ENCODE results near the gene SEPTIN6.
"Not testable (repeated sequence)": the region's sequence is repeated elsewhere in the genome, so short reads cannot be mapped to it uniquely, and the experiment has no call there.

Gene SEPTIN6

DNA sequence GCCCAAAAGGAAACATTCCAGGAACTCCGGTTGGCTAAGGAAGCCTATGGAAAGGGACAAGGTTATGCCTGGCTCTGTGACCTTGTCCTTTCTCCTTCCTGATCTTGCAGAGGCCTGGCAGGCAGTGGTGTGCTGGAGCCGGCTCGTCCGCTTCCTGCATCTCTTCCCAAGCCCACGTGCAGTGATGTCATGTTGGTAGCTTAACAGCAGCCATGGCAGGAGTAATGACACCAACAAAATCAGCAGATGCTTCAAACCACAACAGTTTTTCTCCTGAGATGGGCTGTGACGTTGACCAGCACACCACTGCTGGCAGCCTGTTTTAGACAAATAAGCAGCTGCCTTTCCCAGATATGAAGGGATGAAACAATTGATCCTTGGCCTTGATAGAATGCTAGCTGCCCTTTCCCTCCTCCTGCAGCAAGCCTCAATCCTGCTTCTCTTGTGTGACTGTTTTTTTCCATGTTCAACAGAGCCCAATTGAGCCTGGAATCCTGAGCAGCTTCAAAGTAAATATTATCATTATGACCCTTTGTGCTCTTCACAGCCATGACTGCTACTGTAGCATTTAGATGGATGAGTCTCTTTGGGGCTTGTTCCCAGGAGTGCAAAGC lies 23.4 kb downstream of the SEPTIN6 start:
- Histone ChIP-seq H3K9ac (ENCODE audit: low read depth, low read length) (no peak overlapping the region; the same call in 1 of the 2 replicates), H3K27ac (ENCODE audit: low read length) (no peak overlapping the region), H3K9me3 (ENCODE audit: insufficient read depth, low read depth, low read length) (no peaks in the 10 kb centered on the region), H3K4me1 (ENCODE audit: insufficient read depth, low read length) (no peaks in the 10 kb centered on the region), H3K27me3 (ENCODE audit: insufficient read depth, low read length) (no peaks in the 10 kb centered on the region), H3K4me3 (ENCODE audit: low read length) (no peak overlapping the region), H3K36me3 (ENCODE audit: insufficient read depth, low read depth, low read length) (no peaks in the 10 kb centered on the region)

DNA sequence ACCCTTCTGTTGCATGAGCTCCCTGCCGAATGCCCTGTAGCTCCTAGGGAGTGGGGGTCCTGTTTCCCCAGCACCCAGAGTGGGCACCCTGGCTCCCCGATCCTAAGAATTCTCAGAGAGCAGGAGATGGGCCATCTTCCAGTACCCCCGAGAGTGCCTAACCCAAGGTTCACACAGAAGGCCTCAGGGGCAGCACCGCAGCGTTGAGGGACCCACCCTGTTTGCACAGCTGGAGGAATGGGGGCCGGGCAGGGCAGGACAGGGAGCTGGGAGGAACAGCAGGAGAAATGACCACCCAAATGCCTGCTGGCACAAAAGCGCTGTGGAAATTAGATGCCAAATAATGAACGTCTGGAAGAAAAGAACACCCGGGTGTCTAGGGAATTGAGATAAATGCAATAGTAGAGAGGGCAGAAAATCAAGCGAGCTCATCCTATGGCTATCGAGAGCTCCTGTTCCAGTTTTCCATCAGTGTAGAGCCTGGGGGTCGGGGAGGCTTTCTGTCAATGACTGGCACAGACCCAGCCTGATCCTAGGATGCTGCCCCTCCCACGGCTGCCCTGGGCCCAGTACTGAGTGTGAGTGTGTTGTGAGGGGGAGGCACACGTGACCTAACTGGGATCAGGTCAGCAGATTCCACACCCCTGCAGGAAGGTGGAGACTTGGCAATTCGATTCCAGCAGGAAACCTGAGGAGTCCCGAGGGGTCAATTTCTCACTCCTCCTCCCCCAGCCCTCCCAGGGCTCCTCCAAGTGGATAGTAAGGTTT lies 25.7 kb downstream of the SEPTIN6 start:
- Histone ChIP-seq H3K9ac (ENCODE audit: low read depth, low read length) (no peak overlapping the region), H3K27me3 (ENCODE audit: insufficient read depth, low read length) (no peaks in the 10 kb centered on the region), H3K9me3 (ENCODE audit: insufficient read depth, low read depth, low read length) (no peaks in the 10 kb centered on the region), H3K4me3 (ENCODE audit: low read length) (no peak overlapping the region), H3K27ac (ENCODE audit: low read length) (no peak overlapping the region), H3K4me1 (ENCODE audit: insufficient read depth, low read length) (no peaks in the 10 kb centered on the region), H3K36me3 (ENCODE audit: insufficient read depth, low read depth, low read length) (no peaks in the 10 kb centered on the region)

DNA sequence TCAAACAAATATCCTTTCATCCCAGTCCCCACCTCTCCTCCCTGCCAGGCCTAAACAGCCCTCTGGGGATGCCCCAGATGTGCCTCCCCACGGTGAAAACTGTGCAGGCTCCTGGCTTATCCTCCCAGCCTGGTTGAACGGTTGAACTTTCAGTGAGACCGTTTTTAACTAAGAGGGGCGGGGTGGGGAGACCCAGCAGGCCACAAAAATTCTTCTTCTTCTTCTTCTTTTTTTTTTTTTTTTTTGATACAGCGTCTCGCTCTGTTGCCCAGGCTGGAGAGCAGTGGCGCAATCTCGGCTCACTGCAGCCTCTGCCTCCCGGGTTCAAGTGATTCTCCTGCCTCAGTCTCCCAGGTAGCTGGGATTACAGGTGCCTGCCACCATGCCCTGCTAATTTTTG lies 28.1 kb downstream of the SEPTIN6 start:
- not testable (repeated sequence) for H3K36me3 ChIP-seq (ENCODE audit: insufficient read depth, low read depth, low read length); H3K4me1 ChIP-seq (ENCODE audit: insufficient read depth, low read length); H3K9ac ChIP-seq (ENCODE audit: low read depth, low read length); H3K4me3 ChIP-seq (ENCODE audit: low read length); H3K27me3 ChIP-seq (ENCODE audit: insufficient read depth, low read length); H3K9me3 ChIP-seq (ENCODE audit: insufficient read depth, low read depth, low read length); H3K27ac ChIP-seq (ENCODE audit: low read length)

DNA sequence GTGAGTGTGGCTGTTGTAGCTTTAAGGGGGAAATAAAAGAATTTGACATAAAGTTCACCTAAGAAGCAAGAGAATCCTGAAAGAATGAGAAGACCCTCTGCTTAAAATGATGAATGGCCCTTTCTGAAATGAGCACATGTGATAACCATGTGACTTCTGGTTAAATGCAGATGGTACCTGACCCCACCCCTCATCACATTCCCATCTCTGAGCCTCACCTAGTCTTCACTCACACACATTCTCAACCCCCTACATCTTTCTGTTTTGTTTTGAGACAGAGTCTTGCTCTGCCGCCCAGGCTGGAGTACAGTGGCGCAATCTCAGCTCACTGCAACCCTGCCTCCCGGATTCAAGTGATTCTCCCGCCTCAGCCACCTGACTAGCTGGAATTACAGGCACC lies 31.5 kb downstream of the SEPTIN6 start:
- Histone ChIP-seq H3K4me1 (ENCODE audit: insufficient read depth, low read length) (no peaks in the 10 kb centered on the region), H3K9me3 (ENCODE audit: insufficient read depth, low read depth, low read length) (no peaks in the 10 kb centered on the region), H3K4me3 (ENCODE audit: low read length) (no peak overlapping the region), H3K27me3 (ENCODE audit: insufficient read depth, low read length) (no peaks in the 10 kb centered on the region), H3K27ac (ENCODE audit: low read length) (no peak overlapping the region), H3K36me3 (ENCODE audit: insufficient read depth, low read depth, low read length) (no peaks in the 10 kb centered on the region), H3K9ac (ENCODE audit: low read depth, low read length) (no peak overlapping the region)

DNA sequence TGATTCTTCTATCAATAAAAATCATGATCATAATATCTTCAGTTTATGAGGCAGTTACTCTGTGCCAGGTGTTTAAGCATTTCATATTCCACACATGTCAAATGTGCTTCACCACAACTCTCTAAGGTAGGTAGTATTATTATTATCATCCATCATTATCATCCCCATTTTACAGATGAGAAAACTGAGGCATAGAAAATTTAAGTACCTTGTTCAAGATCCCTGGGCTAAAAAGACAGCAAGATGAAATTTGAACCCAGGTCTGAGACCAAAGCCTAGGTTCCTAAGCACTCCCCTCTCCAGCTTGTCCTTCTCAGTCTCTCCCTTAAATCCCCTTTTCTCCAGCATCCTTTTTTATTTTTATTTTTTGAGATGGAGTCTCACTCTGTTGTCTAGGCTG lies 33.4 kb downstream of the SEPTIN6 start:
- Histone ChIP-seq H3K9ac (ENCODE audit: low read depth, low read length) (no peak overlapping the region), H3K4me3 (ENCODE audit: low read length) (no peak overlapping the region), H3K36me3 (ENCODE audit: insufficient read depth, low read depth, low read length) (no peaks in the 10 kb centered on the region), H3K4me1 (ENCODE audit: insufficient read depth, low read length) (no peaks in the 10 kb centered on the region; the same call in 1 of the 2 replicates), H3K27me3 (ENCODE audit: insufficient read depth, low read length) (no peaks in the 10 kb centered on the region), H3K9me3 (ENCODE audit: insufficient read depth, low read depth, low read length) (no peaks in the 10 kb centered on the region), H3K27ac (ENCODE audit: low read length) (no peak overlapping the region)

DNA sequence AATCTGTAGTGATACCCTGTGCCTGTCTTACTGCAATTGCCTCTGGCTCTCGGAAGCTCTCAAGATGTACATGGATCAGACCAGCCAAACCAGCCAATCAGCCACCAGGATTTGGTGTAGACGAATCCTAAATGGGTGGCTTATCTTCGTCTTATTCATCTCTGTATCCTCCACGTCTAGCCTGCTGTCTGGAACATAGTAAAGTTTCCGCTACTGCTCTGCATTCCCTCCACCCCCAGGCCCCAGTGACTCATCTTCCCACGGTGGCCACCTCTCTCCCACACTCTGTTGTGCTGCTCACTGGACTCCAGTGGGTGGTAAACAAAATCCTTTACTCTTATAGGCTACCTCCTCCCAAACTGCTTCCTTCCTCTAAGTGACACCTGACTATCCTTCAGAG lies 37.8 kb downstream of the SEPTIN6 start:
- H3K4me1 ChIP-seq (ENCODE audit: insufficient read depth, low read length) = no peaks in the 10 kb centered on the region; the same call in 1 of the 2 replicates
- H3K9ac ChIP-seq (ENCODE audit: low read depth, low read length) = no peak overlapping the region
- no peak overlapping the region for H3K27ac ChIP-seq (ENCODE audit: low read length)
- H3K36me3 ChIP-seq (ENCODE audit: insufficient read depth, low read depth, low read length) = no peaks in the 10 kb centered on the region
- H3K27me3 ChIP-seq (ENCODE audit: insufficient read depth, low read length) = no peaks in the 10 kb centered on the region
- no peak overlapping the region for H3K4me3 ChIP-seq (ENCODE audit: low read length)
- no peaks in the 10 kb centered on the region for H3K9me3 ChIP-seq (ENCODE audit: insufficient read depth, low read depth, low read length)

DNA sequence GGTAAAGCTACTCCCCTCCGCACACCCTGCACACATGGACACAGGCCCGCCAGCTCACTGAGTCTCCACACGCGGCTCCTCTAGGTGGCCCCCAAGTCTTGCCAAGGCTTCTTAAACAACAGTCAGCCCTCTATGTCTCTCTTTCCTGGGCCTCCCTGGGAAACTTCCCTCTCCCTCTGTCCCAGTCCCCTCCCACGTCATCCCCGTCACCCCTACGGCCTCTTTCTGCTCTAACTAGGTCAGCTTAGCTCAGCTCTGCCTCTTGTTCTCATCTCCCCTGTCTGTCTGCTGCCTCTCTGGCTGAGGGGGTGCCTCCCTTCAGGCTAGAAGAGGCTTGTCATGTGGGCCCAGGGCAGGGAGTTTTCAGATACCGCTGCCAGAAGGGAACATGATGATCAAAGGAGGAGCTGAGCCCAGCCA lies 38.8 kb downstream of the SEPTIN6 start:
- no peaks in the 10 kb centered on the region for H3K36me3 ChIP-seq (ENCODE audit: insufficient read depth, low read depth, low read length)
- no peaks in the 10 kb centered on the region for H3K9me3 ChIP-seq (ENCODE audit: insufficient read depth, low read depth, low read length)
- no peak overlapping the region for H3K9ac ChIP-seq (ENCODE audit: low read depth, low read length)
- H3K4me1 ChIP-seq (ENCODE audit: insufficient read depth, low read length) = no peaks in the 10 kb centered on the region; the same call in 1 of the 2 replicates
- H3K27ac ChIP-seq (ENCODE audit: low read length) = no peak overlapping the region
- H3K4me3 ChIP-seq (ENCODE audit: low read length) = no peak overlapping the region
- no peaks in the 10 kb centered on the region for H3K27me3 ChIP-seq (ENCODE audit: insufficient read depth, low read length)

DNA sequence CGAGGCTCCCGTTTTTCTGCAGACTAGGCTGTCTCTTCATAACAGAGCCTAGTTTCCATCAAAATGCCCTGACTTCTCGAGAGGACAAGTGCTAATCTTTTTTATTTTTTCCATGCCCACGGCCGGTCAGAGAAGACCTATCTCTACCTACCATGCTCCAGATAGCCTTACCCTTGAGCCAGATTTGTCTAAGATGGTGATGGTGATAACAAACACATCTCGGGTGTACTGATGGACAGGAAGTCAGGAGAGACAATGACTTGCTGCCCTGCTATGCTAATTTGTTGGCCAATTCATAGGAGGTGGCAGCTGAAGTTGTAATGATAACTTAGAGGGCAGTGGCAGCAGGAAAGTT lies 44.6 kb downstream of the SEPTIN6 start:
- no peaks in the 10 kb centered on the region for H3K9me3 ChIP-seq (ENCODE audit: insufficient read depth, low read depth, low read length)
- H3K36me3 ChIP-seq (ENCODE audit: insufficient read depth, low read depth, low read length) = no peaks in the 10 kb centered on the region

DNA sequence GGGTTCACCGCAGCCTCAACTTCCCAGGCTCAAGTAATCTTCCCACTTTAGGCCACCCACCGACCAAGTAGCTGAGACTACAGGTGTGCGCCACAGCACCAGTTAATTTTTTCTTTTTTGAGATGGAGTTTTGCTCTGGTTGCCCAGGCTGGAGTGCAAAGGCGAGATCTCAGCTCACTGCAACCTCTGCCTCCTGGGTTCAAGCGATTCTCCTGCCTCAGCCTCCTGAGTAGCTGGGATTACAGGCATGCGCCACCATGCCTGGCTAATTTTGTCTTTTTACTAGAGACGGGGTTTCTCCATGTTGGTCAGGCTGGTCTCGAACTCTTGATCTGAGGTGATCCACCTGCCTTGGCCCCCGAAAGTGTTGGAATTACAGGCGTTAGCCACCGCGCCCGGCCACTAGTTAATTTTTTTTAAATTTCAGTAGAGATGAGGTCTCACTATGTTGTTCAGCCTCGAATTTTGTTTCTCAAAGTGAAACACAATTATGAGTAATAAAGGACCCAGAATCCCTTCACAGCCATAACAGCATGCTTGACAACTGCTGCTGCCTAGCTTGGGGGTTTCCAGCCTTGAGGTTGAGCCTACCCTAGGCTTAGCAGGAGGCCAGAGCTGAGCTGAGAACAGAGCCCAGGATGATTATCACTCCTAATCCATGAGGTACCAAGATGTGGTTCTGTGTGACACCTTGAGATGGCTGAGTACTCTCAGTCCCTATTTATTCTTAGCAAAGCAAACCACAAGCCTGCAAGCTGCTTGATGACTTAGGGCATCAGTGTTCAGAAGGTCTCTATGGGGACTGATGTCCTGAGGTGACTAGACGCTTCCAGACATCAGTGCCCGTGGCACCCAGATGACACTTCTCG lies 45.2 kb downstream of the SEPTIN6 start:
- Histone ChIP-seq H3K4me1 (ENCODE audit: insufficient read depth, low read length) (no peaks in the 10 kb centered on the region), H3K9me3 (ENCODE audit: insufficient read depth, low read depth, low read length) (no peaks in the 10 kb centered on the region), H3K9ac (ENCODE audit: low read depth, low read length) (no peak overlapping the region)

More for the DNA sequence above, 44.6 kb downstream of the SEPTIN6 start:
- H3K27me3 ChIP-seq (ENCODE audit: insufficient read depth, low read length) = no peaks in the 10 kb centered on the region
- no peak overlapping the region for H3K9ac ChIP-seq (ENCODE audit: low read depth, low read length)
- H3K27ac ChIP-seq (ENCODE audit: low read length) = no peak overlapping the region
- H3K4me3 ChIP-seq (ENCODE audit: low read length) = no peak overlapping the region
- no peaks in the 10 kb centered on the region for H3K4me1 ChIP-seq (ENCODE audit: insufficient read depth, low read length)

DNA sequence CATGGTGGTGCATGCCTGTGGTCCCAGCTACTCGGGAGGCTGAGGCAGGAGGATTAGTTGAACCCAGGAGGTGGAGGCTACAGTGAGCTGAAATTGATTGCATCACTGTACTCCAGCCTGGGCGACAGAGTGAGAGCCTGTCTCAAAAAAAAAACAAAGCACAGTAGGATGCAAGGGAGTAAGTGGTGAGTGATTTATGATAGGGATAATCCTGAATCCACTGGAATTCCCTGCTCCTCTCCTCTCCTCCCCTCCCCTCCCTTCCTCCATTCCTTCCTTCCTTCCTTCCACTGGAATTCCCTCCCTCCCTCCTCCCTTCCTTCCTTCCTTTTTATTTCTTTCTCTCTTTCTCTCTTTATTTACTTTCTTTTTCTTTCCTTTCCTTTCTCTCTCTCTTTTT lies 45.9 kb downstream of the SEPTIN6 start:
- Histone ChIP-seq H3K9ac (ENCODE audit: low read depth, low read length) (no peak overlapping the region), H3K36me3 (ENCODE audit: insufficient read depth, low read depth, low read length) (no peaks in the 10 kb centered on the region), H3K27me3 (ENCODE audit: insufficient read depth, low read length) (no peaks in the 10 kb centered on the region), H3K9me3 (ENCODE audit: insufficient read depth, low read depth, low read length) (no peaks in the 10 kb centered on the region), H3K27ac (ENCODE audit: low read length) (no peak overlapping the region), H3K4me3 (ENCODE audit: low read length) (no peak overlapping the region), H3K4me1 (ENCODE audit: insufficient read depth, low read length) (no peaks in the 10 kb centered on the region)

More for the DNA sequence above, 45.2 kb downstream of the SEPTIN6 start:
- no peak overlapping the region for H3K27ac ChIP-seq (ENCODE audit: low read length)
- H3K36me3 ChIP-seq (ENCODE audit: insufficient read depth, low read depth, low read length) = no peaks in the 10 kb centered on the region
- no peak overlapping the region for H3K4me3 ChIP-seq (ENCODE audit: low read length)
- H3K27me3 ChIP-seq (ENCODE audit: insufficient read depth, low read length) = no peaks in the 10 kb centered on the region

DNA sequence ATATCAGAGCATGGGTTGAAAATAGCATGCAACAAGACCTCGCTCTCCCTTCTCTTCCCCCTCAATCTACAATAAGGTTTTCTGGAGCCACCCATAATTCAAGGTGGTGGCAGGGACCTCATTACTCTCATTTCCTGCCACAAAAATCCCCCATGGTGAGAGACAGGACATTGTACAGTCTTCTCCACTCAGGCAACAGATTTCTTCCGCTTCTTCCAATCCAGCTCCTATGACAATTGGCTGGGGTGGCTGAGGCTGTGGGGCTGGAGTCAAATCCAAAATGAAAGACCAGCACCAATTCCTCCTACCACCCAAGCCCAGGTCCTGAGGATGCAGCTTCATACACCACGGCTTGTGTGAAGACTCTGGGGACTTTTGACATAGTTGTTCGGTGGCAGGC lies 46.5 kb downstream of the SEPTIN6 start:
- no peak overlapping the region for H3K4me3 ChIP-seq (ENCODE audit: low read length)
- no peaks in the 10 kb centered on the region for H3K4me1 ChIP-seq (ENCODE audit: insufficient read depth, low read length)
- no peak overlapping the region for H3K9ac ChIP-seq (ENCODE audit: low read depth, low read length)
- H3K27ac ChIP-seq (ENCODE audit: low read length) = no peak overlapping the region
- no peaks in the 10 kb centered on the region for H3K9me3 ChIP-seq (ENCODE audit: insufficient read depth, low read depth, low read length)
- no peaks in the 10 kb centered on the region for H3K36me3 ChIP-seq (ENCODE audit: insufficient read depth, low read depth, low read length)
- H3K27me3 ChIP-seq (ENCODE audit: insufficient read depth, low read length) = no peaks in the 10 kb centered on the region
